ENCODE data around the gene CALR3.

DNA sequence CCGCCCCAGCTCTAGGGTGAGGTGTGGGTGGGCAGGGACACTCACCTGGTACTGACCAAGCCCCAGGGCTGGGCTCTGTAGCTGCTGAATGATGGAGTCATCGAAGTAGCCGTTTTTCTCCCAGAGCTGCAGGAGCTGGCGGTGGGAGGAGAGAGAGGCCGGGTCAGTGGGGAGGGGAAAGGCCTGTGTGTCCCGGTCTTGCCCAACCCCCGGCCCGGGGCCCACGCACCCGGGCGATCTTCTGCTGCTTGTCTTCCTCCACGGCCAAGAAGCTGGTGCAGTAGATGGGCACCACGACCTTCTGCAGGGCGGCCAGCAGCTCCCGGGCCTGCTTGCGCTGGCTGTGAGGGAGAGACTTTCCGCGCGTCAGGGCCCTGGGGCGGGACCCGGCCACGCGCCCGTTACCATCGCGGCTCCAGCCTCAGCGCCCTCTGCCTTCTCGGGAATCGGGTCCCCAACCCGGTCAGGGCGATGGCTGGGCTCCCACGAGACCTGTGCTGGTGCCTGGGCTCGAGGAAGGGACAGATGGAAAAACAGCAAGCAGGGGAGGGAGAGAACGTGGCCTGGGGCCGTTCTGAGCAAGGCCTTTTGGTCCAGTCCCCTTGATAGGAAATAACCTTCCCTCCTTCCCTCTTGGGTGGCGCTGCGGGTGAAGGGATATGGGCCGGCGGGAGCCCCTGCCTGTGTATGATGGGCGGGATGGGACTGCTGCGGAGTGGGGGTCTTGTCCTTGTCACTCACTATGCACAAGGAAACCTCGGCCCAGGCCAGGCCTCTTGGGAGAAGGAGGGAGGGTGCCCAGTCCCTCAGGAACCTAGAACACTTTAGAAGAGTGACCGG is 34.8 kb upstream of the CALR3 start:
- no peak for TF ChIP-seq REST (IDR thresholded peaks at IDR 0.05; ENCODE audit: low read depth)
- TF ChIP-seq TAF1 (IDR thresholded peaks at IDR 0.05; ENCODE audit: low read depth) = no peak
- TF ChIP-seq EP300 (IDR thresholded peaks at IDR 0.05; ENCODE audit: borderline replicate concordance) = no peak
- TF ChIP-seq FOXM1 (IDR thresholded peaks at IDR 0.05; ENCODE audit: borderline replicate concordance, low read depth) = no peak
- no peak for TF ChIP-seq YY1 (IDR thresholded peaks at IDR 0.05; ENCODE audit: low read depth)
- TF ChIP-seq EGR1 (IDR thresholded peaks at IDR 0.05) = no peak
- TF ChIP-seq MAX (IDR thresholded peaks at IDR 0.05) = no peak
- no peak for TF ChIP-seq ZBTB7A (IDR thresholded peaks at IDR 0.05; ENCODE audit: low read depth)
- no peak for TF ChIP-seq TCF12 (IDR thresholded peaks at IDR 0.05; ENCODE audit: low read depth)
- no peak for TF ChIP-seq RAD21 (IDR thresholded peaks at IDR 0.05; ENCODE audit: low read depth)
- no peak for TF ChIP-seq TEAD4 (IDR thresholded peaks at IDR 0.05)
